A549 (cell line): ENCODE measurements around the gene RASSF6.

Experiments used
- CHD4 ChIP-seq: fragments of 200-600 bp; sonication (generic); IDR thresholded peaks from 2 replicates; pipeline ENCODE4 v1.6.1; 2016; ENCODE audit warnings: antibody characterized with exemption, mild to moderate bottlenecking, borderline replicate concordance
- HOXA7 ChIP-seq: fragments of 250-450 bp; sonication (Bioruptor Pico); IDR thresholded peaks from 2 replicates; pipeline ENCODE4 v1.5.0; 2020; ENCODE audit warnings: mild to moderate bottlenecking, moderate library complexity
- NFE2L2 ChIP-seq: fragments of 150-350 bp; conservative IDR thresholded peaks from 2 replicates; pipeline ENCODE4 v1.6.1; 2014; ENCODE audit warnings: low read length
- POLR2A ChIP-seq: IDR thresholded peaks from 2 replicates; pipeline ENCODE4 v1.6.1; 2012; ENCODE audit warnings: mild to moderate bottlenecking, low read length
- RAD21 ChIP-seq, 2 experiments: fragments of >200 bp in 1 of 2; sonication (Bioruptor Twin) in 1 of 2; formaldehyde crosslinking in 1 of 2; IDR thresholded peaks in 1 of 2; conservative IDR thresholded peaks in 1 of 2; 2 replicates in 1 of 2; 3 replicates in 1 of 2; pipeline ENCODE4 v1.6.1; 2012 to 2018; ENCODE audit warnings: inconsistent platforms in 1 of 2
- TF ChIP-seq, protein P1 (sequence below): fragments of >200 bp; sonication (Bioruptor Twin); formaldehyde crosslinking; IDR thresholded peaks from 3 replicates; pipeline ENCODE4 v1.5.1; 2016

- TF ChIP-seq CHD4 (no peak), RAD21 (conservative IDR thresholded peaks at IDR 0.05 in 1 of 2, IDR thresholded peaks at IDR 0.05 in 1 of 2) (no peak), HOXA7 (CRISPR knock-in tag) (no peak), POLR2A (no peak), NFE2L2 (no peak)
- TF ChIP-seq, protein P1, sequence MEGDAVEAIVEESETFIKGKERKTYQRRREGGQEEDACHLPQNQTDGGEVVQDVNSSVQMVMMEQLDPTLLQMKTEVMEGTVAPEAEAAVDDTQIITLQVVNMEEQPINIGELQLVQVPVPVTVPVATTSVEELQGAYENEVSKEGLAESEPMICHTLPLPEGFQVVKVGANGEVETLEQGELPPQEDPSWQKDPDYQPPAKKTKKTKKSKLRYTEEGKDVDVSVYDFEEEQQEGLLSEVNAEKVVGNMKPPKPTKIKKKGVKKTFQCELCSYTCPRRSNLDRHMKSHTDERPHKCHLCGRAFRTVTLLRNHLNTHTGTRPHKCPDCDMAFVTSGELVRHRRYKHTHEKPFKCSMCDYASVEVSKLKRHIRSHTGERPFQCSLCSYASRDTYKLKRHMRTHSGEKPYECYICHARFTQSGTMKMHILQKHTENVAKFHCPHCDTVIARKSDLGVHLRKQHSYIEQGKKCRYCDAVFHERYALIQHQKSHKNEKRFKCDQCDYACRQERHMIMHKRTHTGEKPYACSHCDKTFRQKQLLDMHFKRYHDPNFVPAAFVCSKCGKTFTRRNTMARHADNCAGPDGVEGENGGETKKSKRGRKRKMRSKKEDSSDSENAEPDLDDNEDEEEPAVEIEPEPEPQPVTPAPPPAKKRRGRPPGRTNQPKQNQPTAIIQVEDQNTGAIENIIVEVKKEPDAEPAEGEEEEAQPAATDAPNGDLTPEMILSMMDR: no peak
Measured at GRCh38 chr4:73664470-73664869, 44.2 kb upstream of the RASSF6 start.
